HCT116 (cell line): ENCODE results near the gene ARHGEF35. TPM values are rescaled to one million over a fixed set of nuclear protein-coding genes. Genes with fewer than 3 reads are reported as not detected.
"Not testable (repeated sequence)": the region's sequence is repeated elsewhere in the genome, so short reads cannot be mapped to it uniquely, and the experiment has no call there.

ENCODE experiments used
- ATAC-seq: fragments of 200-7000 bp; cut with Tn5 transposase; 2 replicates; pipeline ENCODE4 v1.9.1; 2020; ENCODE audit warnings: mild to moderate bottlenecking, moderate library complexity
- BruUV-seq: library from RNA; stranded (reverse); fragments of 400-500 nt; replicated peaks from 2 replicates; lab custom pipeline; 2021; lab: Mats Ljungman, UMichigan
- CTCF ChIA-PET: fragments of 300-600 bp; sonication (Branson Sonifier 250); formaldehyde crosslinking; loops from one replicate; lab custom pipeline; 2021; ENCODE audit warnings: antibody characterized with exemption; lab: Charles Lee
- POLR2A ChIA-PET: fragments of 300-600, 350-600 bp; sonication (Branson Sonifier 250); formaldehyde crosslinking; loops from one replicate; lab custom pipeline; 2021; ENCODE audit warnings: antibody characterized with exemption; lab: Charles Lee
- RAD21 ChIA-PET, 2 experiments: fragments of 300-600 bp; sonication (Branson Sonifier 250); formaldehyde crosslinking; loops; one replicate each; lab custom pipeline; 2023; ENCODE audit warnings: low total read pairs in 2 of 2; ENCODE audit not compliant: uncharacterized antibody in 2 of 2, unreplicated experiment in 2 of 2, low non-redundant PET in 1 of 2; lab: Charles Lee
- DNase-seq: peaks from one replicate; pipeline ENCODE4 v3.0.0-alpha.2; 2010; ENCODE audit warnings: low read depth, low spot score
- H2AFZ ChIP-seq: fragments of 200-600 bp; shearing (Covaris generic), sonication (generic); 2 replicates; pipeline ENCODE4 v1.6.1; 2017; ENCODE audit warnings: low read depth, mixed run types, mixed read lengths, antibody characterized with exemption, low read length; ENCODE audit not compliant: poor library complexity, severe bottlenecking
- H3K27ac ChIP-seq: 2 replicates; pipeline ENCODE4 v1.5.1; 2012; ENCODE audit warnings: low read depth, low read length
- H3K27me3 ChIP-seq: fragments of 200-600 bp; sonication (generic); 2 replicates; pipeline ENCODE4 v1.6.1; 2016; ENCODE audit warnings: mixed run types, low read length, mixed read lengths; ENCODE audit not compliant: insufficient read depth
- H3K36me3 ChIP-seq, 2 experiments: fragments of 200-500 bp in 1 of 2; fragments of 200-600 bp in 1 of 2; sonication (Bioruptor generic) in 1 of 2; sonication (generic) in 1 of 2; 2 replicates each; pipeline versions ENCODE4 v1.5.1 to v1.6.1; 2014 to 2016; ENCODE audit warnings: low read length in 2 of 2, inconsistent platforms in 1 of 2, mixed read lengths in 1 of 2, mixed run types in 1 of 2; ENCODE audit not compliant: insufficient read depth in 2 of 2, control insufficient read depth in 1 of 2
- H3K4me1 ChIP-seq, 2 experiments: fragments of 200-600 bp in 1 of 2; sonication (generic) in 1 of 2; 2 replicates each; pipeline versions ENCODE4 v1.5.1 to v1.6.1; 2012 to 2017; ENCODE audit warnings: low read length in 2 of 2, inconsistent platforms in 1 of 2, mild to moderate bottlenecking in 1 of 2, mixed read lengths in 1 of 2, mixed run types in 1 of 2, moderate library complexity in 1 of 2; ENCODE audit not compliant: insufficient read depth in 2 of 2, control insufficient read depth in 1 of 2
- H3K4me2 ChIP-seq: fragments of 200-600 bp; sonication (generic); 2 replicates; pipeline ENCODE4 v1.6.1; 2017; ENCODE audit warnings: mixed run types, low read length, mixed read lengths
- H3K4me3 ChIP-seq, 2 experiments: fragments of 200-600 bp in 1 of 2; sonication (generic) in 1 of 2; replicated peaks in 1 of 2; 2 replicates each; pipeline ENCODE4 v1.5.1; 2011 to 2016; ENCODE audit warnings: low read length in 2 of 2, control low read depth in 1 of 2, low read depth in 1 of 2, mild to moderate bottlenecking in 1 of 2, mixed read lengths in 1 of 2, mixed run types in 1 of 2
- H3K79me2 ChIP-seq: fragments of 200-600 bp; sonication (generic); 2 replicates; pipeline ENCODE4 v1.6.1; 2017; ENCODE audit warnings: mild to moderate bottlenecking, mixed run types, low read length, moderate library complexity, mixed read lengths; ENCODE audit not compliant: insufficient read depth
- H3K9ac ChIP-seq: fragments of 200-600 bp; sonication (generic); 2 replicates; pipeline ENCODE4 v1.6.1; 2016; ENCODE audit warnings: low read length, mixed read lengths
- H3K9me2 ChIP-seq: fragments of 200-600 bp; sonication (generic), shearing (Covaris generic); 2 replicates; pipeline ENCODE4 v1.6.1; 2017; ENCODE audit warnings: mixed run types, mild to moderate bottlenecking, moderate library complexity; ENCODE audit not compliant: insufficient read depth
- H3K9me3 ChIP-seq, 2 experiments: fragments of 200-500 bp in 1 of 2; fragments of 200-600 bp in 1 of 2; sonication (Bioruptor generic) in 1 of 2; sonication (generic) in 1 of 2; 2 replicates each; pipeline ENCODE4 v1.6.1; 2014 to 2017; ENCODE audit warnings: low read length in 2 of 2, mixed read lengths in 2 of 2, inconsistent platforms in 1 of 2, low read depth in 1 of 2, mild to moderate bottlenecking in 1 of 2, mixed run types in 1 of 2, moderate library complexity in 1 of 2; ENCODE audit not compliant: control insufficient read depth in 1 of 2, insufficient read depth in 1 of 2
- H4K20me1 ChIP-seq: fragments of 200-600 bp; sonication (generic), shearing (Covaris generic); 2 replicates; pipeline ENCODE4 v1.6.1; 2017; ENCODE audit warnings: mixed run types, mild to moderate bottlenecking, moderate library complexity; ENCODE audit not compliant: insufficient read depth
- intact Hi-C: fragments of 100-400 bp; cut with micrococcal nuclease; formaldehyde crosslinking; loops from 2 replicates; pipeline ENCODE4 v1.10.0; 2022
- total RNA-seq: library from RNA; stranded (reverse); gene quantifications from one replicate; pipeline ENCODE4 v1.2.1, GENCODE V29; 2021; ENCODE audit not compliant: unreplicated experiment

ARHGEF35 gene
- total RNA-seq, 1 experiment from 2014 or later, result 17.4 TPM

DNA sequence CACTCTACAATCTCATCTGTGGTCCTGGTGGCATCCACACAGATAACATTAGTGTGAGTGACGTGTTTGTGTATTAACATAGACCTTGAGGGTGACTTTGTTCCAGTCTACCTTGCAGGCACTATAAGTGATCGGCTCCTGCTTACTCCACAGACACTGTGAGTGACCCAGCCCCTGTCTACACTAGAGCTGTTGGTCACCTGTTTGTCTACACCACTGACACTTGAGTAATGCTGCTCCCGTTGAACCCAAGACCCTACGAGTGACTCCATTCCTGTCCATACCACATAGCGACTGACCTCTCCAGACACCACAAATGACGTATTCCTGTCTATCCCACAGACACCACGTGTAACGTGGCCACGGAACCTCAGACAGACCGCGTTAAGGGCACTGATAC, 1.9 kb downstream of the ARHGEF35 start:
- H3K4me2 ChIP-seq, DNase-seq, BruUV-seq, H3K27ac ChIP-seq, H3K4me1 ChIP-seq, H3K27me3 ChIP-seq, H2AFZ ChIP-seq, CTCF ChIA-PET, POLR2A ChIA-PET, H3K79me2 ChIP-seq, H3K36me3 ChIP-seq, intact Hi-C loops, H3K4me3 ChIP-seq, H3K9ac ChIP-seq, H3K9me2 ChIP-seq, RAD21 ChIA-PET, ATAC-seq, H3K9me3 ChIP-seq, H4K20me1 ChIP-seq: not testable (repeated sequence)

DNA sequence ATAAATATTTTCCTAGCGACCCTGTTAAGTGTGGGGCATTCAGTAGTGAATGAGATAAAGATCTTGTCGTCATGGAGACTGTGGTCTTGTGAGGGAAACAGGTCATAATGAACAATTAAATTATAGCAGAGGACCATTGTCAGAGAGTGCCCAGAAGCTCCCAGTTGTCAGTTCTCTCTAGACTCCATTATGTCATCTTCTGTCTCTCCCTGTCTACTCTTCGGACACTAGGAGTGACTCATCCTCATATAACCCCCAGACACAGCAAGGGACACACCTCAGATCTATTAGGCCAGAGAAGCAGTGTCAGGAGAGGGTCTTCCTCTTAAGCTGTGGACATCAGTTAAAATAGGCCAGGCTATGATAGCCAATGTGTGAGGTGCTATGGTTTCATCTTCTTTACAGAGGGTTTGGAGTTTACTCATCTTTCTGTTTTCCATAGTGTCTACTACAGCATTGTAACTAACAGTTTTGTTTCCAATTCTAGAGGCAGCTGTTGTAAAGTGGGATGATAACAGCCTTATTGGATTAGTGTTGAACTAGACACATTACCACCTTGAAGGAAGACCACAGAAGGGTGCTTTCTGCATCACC, 7.0 kb downstream of the ARHGEF35 start:
- H3K4me2 ChIP-seq, H3K27ac ChIP-seq, H3K9me2 ChIP-seq, H3K9ac ChIP-seq, H4K20me1 ChIP-seq, RAD21 ChIA-PET, BruUV-seq, H3K9me3 ChIP-seq, DNase-seq, H3K27me3 ChIP-seq, H3K4me3 ChIP-seq, H3K4me1 ChIP-seq, intact Hi-C loops, H2AFZ ChIP-seq, H3K36me3 ChIP-seq, POLR2A ChIA-PET, H3K79me2 ChIP-seq, CTCF ChIA-PET: not testable (repeated sequence)
- ATAC-seq, result 0 out of 2 replicates have a peak, but pooled peaks have one; percentile 34

DNA sequence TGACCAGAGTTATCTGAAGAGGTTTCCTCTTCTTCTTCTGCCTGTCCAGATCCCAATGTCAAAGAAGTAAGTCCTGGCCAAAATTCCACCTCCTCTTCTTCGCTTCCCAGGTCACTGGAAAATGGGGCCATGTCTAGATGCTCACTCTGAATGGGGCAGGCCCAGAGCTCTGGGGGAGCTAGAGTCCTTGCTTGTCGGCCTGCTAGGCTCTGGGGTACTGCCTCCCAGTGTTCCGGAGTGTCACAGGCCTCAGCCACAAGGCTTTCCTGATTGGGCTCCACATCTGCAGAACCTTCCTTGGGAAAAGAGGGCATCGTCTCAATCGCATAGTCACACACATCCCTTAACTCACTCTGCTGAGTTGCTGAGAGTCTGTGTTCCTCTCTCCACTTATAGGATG, 7.8 kb downstream of the ARHGEF35 start:
- H3K4me1 ChIP-seq, ATAC-seq, CTCF ChIA-PET, H3K79me2 ChIP-seq, H3K4me2 ChIP-seq, H3K9me3 ChIP-seq, BruUV-seq, H2AFZ ChIP-seq, H3K36me3 ChIP-seq, DNase-seq, POLR2A ChIA-PET, RAD21 ChIA-PET, H3K9me2 ChIP-seq, intact Hi-C loops, H3K4me3 ChIP-seq, H3K27ac ChIP-seq, H3K9ac ChIP-seq, H4K20me1 ChIP-seq, H3K27me3 ChIP-seq: not testable (repeated sequence)

DNA sequence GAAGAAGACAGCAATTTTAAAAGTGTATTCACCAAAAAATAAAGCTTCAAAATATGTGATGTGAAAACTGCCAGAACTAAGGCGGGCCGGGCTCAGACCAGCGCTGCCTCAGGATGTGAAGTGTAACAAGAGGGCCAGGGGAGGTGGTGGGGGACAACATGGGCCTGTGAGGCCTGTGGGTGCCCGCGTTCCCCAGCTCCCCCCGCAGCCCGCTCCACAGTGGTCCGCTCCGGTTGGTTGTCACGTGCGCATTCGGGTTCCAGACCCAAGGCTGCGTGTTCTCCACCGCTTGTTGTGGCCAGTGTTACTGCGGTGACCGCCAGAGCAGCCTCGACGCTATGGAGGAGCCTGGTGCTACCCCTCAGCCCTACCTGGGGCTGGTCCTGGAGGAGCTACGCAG, 12.5 kb downstream of the ARHGEF35 start, which contains the start of gene CTAGE4:
Gene CTAGE4 (plus strand): TSS at position 301 of the 400 bp plus-strand sequence. CDS start 38 bp downstream, at position 339.
- POLR2A ChIA-PET, CTCF ChIA-PET, H2AFZ ChIP-seq, H3K4me1 ChIP-seq, H3K79me2 ChIP-seq, H3K4me3 ChIP-seq, ATAC-seq, RAD21 ChIA-PET, DNase-seq, intact Hi-C loops, H3K36me3 ChIP-seq, H4K20me1 ChIP-seq, BruUV-seq, H3K4me2 ChIP-seq, H3K9me2 ChIP-seq, H3K9me3 ChIP-seq, H3K9ac ChIP-seq, H3K27ac ChIP-seq, H3K27me3 ChIP-seq: not testable (repeated sequence)
